Measurements from ENCODE around the gene TYW1. TPM values are rescaled to one million over a fixed set of nuclear protein-coding genes. Genes with fewer than 3 reads are reported as not detected.

Gene TYW1
- total and polyA plus RNA-seq, 2 of the 4 experiments (the other 2 are of a cell fraction): 10.7 to 23.7 TPM

- no peak overlapping the region for H3K18ac ChIP-seq (ENCODE audit: low read depth, low read length)
- H4K8ac ChIP-seq (ENCODE audit: low read depth in 2 of 2, low read length in 2 of 2): no peak overlapping the region
- no peak for ATAC-seq (ENCODE audit: low read depth)
- H4K91ac ChIP-seq (ENCODE audit: insufficient read depth, low read depth, low read length): no peak overlapping the region
- no peaks in the 10 kb centered on the region for H4K20me1 ChIP-seq (ENCODE audit: insufficient read depth, low read length)
- whole genome bisulfite sequencing, 2 experiments (ENCODE audit: extremely low coverage in 2 of 2, insufficient read length in 1 of 2): no CpG with 5 or more reads among the region's 2 CpGs
- H2AK5ac ChIP-seq (ENCODE audit: low read depth, low read length): no peak overlapping the region
- no peaks in the 10 kb centered on the region for H3K4me1 ChIP-seq (ENCODE audit: control insufficient read depth, insufficient read depth, low read length)
- H3K23ac ChIP-seq (ENCODE audit: low read depth, low read length): no peak overlapping the region
- intact Hi-C loops (cut with micrococcal nuclease) (no loop called here), dilution Hi-C loops (cut with HindIII; ENCODE audit: low sequenced_read_pairs, unreplicated experiment) (no loop called here), in situ Hi-C loops (cut with MboI; ENCODE audit: low sequenced_read_pairs) (no loop called here)
- H3K27ac ChIP-seq (ENCODE audit: insufficient read depth, low read length): no peak overlapping the region
- H3K9me3 ChIP-seq (ENCODE audit: control insufficient read depth, insufficient read depth, low read length): no peaks in the 10 kb centered on the region
- ChIA-PET CTCF (interaction anchor here (0.9 kb wide), 1 partner anchor 11 kb away, joined by 4 read pairs; the partner anchor contains the start of gene TYW1), POLR2A (ENCODE audit: unreplicated experiment) (no interaction called here)
- H3K4me2 ChIP-seq (ENCODE audit: low read depth, low read length): no peak overlapping the region
- no peak overlapping the region for H3K4me3 ChIP-seq (ENCODE audit: insufficient read depth, low read depth, low read length)
- no TSS peak for BruUV-seq (replicated peaks)
- no peak overlapping the region for H2BK15ac ChIP-seq (ENCODE audit: low read depth, low read length)
- H2BK120ac ChIP-seq (ENCODE audit: low read depth, low read length): no peak overlapping the region
- H3K56ac ChIP-seq (ENCODE audit: extremely low read depth, insufficient read depth, low read length): no peak overlapping the region
- H3K79me1 ChIP-seq (ENCODE audit: low read depth in 1 of 2, low read length in 2 of 2): peaks cover 5 to 6% of the 10 kb centered on the region in 2 experiments; a peak in 3 of 4 replicates
- TF ChIP-seq RCOR1 (IDR thresholded peaks at IDR 0.05; ENCODE audit: insufficient replicate concordance, low read length) (no peak), CHD1 (IDR thresholded peaks at IDR 0.05; ENCODE audit: low read depth, low read length) (no peak), SMC3 (IDR thresholded peaks at IDR 0.05; ENCODE audit: low read depth, low read length) (no peak), USF2 (IDR thresholded peaks at IDR 0.05; ENCODE audit: low read depth, low read length) (no peak), MXI1 (IDR thresholded peaks at IDR 0.05; ENCODE audit: borderline replicate concordance, low read depth, low read length) (no peak), RFX5 (IDR thresholded peaks at IDR 0.05; ENCODE audit: low read depth, low read length) (no peak), MAZ (IDR thresholded peaks at IDR 0.05; ENCODE audit: borderline replicate concordance, low read depth, low read length) (no peak), ELK1 (IDR thresholded peaks at IDR 0.05; ENCODE audit: borderline replicate concordance, low read depth, low read length) (no peak), POLR2A (IDR thresholded peaks at IDR 0.05; ENCODE audit: low read depth, low read length) (no peak), FOS (IDR thresholded peaks at IDR 0.05; ENCODE audit: low read depth, low read length) (no peak), MAFK (IDR thresholded peaks at IDR 0.05; ENCODE audit: low read depth, low read length) (no peak), RAD21 (IDR thresholded peaks at IDR 0.05; ENCODE audit: low read length) (no peak), CEBPB (IDR thresholded peaks at IDR 0.05; ENCODE audit: low read depth, low read length) (no peak), NFE2L2 (IDR thresholded peaks at IDR 0.05; ENCODE audit: low read depth, low read length) (no peak), BHLHE40 (IDR thresholded peaks at IDR 0.05; ENCODE audit: low read depth, low read length) (no peak)
- H3K9me1 ChIP-seq (ENCODE audit: insufficient read depth, low read length): no peaks in the 10 kb centered on the region
- H3K36me3 ChIP-seq (ENCODE audit: control insufficient read depth, insufficient read depth, low read length): peaks cover 18% of the 10 kb centered on the region
- no peak overlapping the region for H3K14ac ChIP-seq (replicated peaks; ENCODE audit: low read depth, low read length)
- no peak overlapping the region for H3K9ac ChIP-seq (ENCODE audit: low read depth, low read length)
- H2BK5ac ChIP-seq (ENCODE audit: low read depth, low read length, poor library complexity, severe bottlenecking): no peak overlapping the region
- H2AFZ ChIP-seq (replicated peaks; ENCODE audit: low read length, poor library complexity): no peak overlapping the region
- H3K4ac ChIP-seq (ENCODE audit: low read depth, low read length): no peak overlapping the region
- no peak overlapping the region for H4K5ac ChIP-seq (ENCODE audit: low read depth, low read length)
- no peaks in the 10 kb centered on the region for H3K27me3 ChIP-seq (ENCODE audit: control insufficient read depth, insufficient read depth, low read length)
- no peak overlapping the region for H2BK20ac ChIP-seq (ENCODE audit: low read depth, low read length)
- no peak for DNase-seq
- no peak overlapping the region for H2AK9ac ChIP-seq (replicated peaks; ENCODE audit: low read depth, low read length, poor library complexity)
These were observed 10.3 kb downstream of the TYW1 start for GRCh38 chr7:67006965-67007364.
